NCI-H2081 (cell line): ENCODE measurements around the gene RPGRIP1L.
"Not testable (repeated sequence)": the region's sequence is repeated elsewhere in the genome, so short reads cannot be mapped to it uniquely, and the experiment has no call there.

ENCODE experiments used
- DNase-seq, 2 experiments: peaks; one replicate each; lab custom pipeline; 2025; lab: John Stamatoyannopoulos, UW

RPGRIP1L gene

GRCh38 chr16:53712065-53712464, 8.4 kb upstream of the RPGRIP1L start:
- DNase-seq, result no peak

GRCh38 chr16:53711390-53711789, 7.7 kb upstream of the RPGRIP1L start:
- DNase-seq, result no peak

GRCh38 chr16:53708490-53708889, 4.8 kb upstream of the RPGRIP1L start:
- no peak for DNase-seq

- DNase-seq, result no peak
Observed at GRCh38 chr16:53707671-53708070, 4.0 kb upstream of the RPGRIP1L start.

GRCh38 chr16:53704445-53704813, 770 bp upstream of the RPGRIP1L start:
- DNase-seq, result no peak

- DNase-seq, result not testable (repeated sequence)
Observed at GRCh38 chr16:53698271-53698670, 5.4 kb downstream of the RPGRIP1L start.

- DNase-seq, result no peak
Observed at GRCh38 chr16:53695070-53695469, 8.6 kb downstream of the RPGRIP1L start.

GRCh38 chr16:53693320-53693719, 10.3 kb downstream of the RPGRIP1L start:
- no peak for DNase-seq

GRCh38 chr16:53692146-53692545, 11.5 kb downstream of the RPGRIP1L start:
- no peak for DNase-seq

- DNase-seq, result no peak
Observed at GRCh38 chr16:53690771-53691170, 12.9 kb downstream of the RPGRIP1L start.

GRCh38 chr16:53689636-53690035, 14.0 kb downstream of the RPGRIP1L start:
- DNase-seq, result no peak

- DNase-seq, result no peak
Observed at GRCh38 chr16:53686710-53687109, 16.9 kb downstream of the RPGRIP1L start.

GRCh38 chr16:53685334-53685733, 18.3 kb downstream of the RPGRIP1L start:
- not testable (repeated sequence) for DNase-seq

- DNase-seq, result no peak
Observed at GRCh38 chr16:53681354-53681753, 22.3 kb downstream of the RPGRIP1L start.

GRCh38 chr16:53680756-53681155, 22.9 kb downstream of the RPGRIP1L start:
- no peak for DNase-seq

- no peak for DNase-seq
Observed at GRCh38 chr16:53678756-53679343, 24.8 kb downstream of the RPGRIP1L start.

GRCh38 chr16:53678155-53678554, 25.5 kb downstream of the RPGRIP1L start:
- DNase-seq, result no peak

- no peak for DNase-seq
Observed at GRCh38 chr16:53673189-53673588, 30.5 kb downstream of the RPGRIP1L start.

GRCh38 chr16:53672461-53672860, 31.2 kb downstream of the RPGRIP1L start:
- DNase-seq, result no peak

GRCh38 chr16:53668869-53669268, 34.8 kb downstream of the RPGRIP1L start:
- no peak for DNase-seq

GRCh38 chr16:53666786-53667415, 36.8 kb downstream of the RPGRIP1L start:
- no peak for DNase-seq

- no peak for DNase-seq
Observed at GRCh38 chr16:53664724-53665345, 38.8 kb downstream of the RPGRIP1L start.

- no peak for DNase-seq
Observed at GRCh38 chr16:53662072-53662471, 41.6 kb downstream of the RPGRIP1L start.

- no peak for DNase-seq
Observed at GRCh38 chr16:53654946-53655345, 48.7 kb downstream of the RPGRIP1L start.
